H1 (cell line): ENCODE results near the gene SRSF1. TPM values are rescaled to one million over a fixed set of nuclear protein-coding genes. Genes with fewer than 3 reads are reported as not detected.

Source experiments
- CTCF ChIA-PET: fragments of 300-600 bp; sonication (Branson Sonifier 250); formaldehyde crosslinking; loops from one replicate; lab custom pipeline; 2021; ENCODE audit not compliant: partially characterized antibody; lab: Charles Lee
- POLR2A ChIA-PET: fragments of 300-600 bp; sonication (Branson Sonifier 250); formaldehyde crosslinking; loops from one replicate; lab custom pipeline; 2021; ENCODE audit warnings: inconsistent platforms; ENCODE audit not compliant: partially characterized antibody; lab: Charles Lee
- DNase-seq, 2 experiments: peaks; one replicate each; pipeline versions ENCODE4 v3.0.0 to v3.0.0-alpha.2; 2010 to 2022; ENCODE audit warnings: low spot score in 2 of 2, low read depth in 1 of 2, mixed read lengths in 1 of 2
- FAIRE-seq: peaks from 2 replicates; lab custom pipeline; 2011; peaks lifted over from hg19 to GRCh38; lab: Jason Lieb, UNC
- H2AFZ ChIP-seq: 2 replicates; pipeline ENCODE4 v1.8.1; 2012; ENCODE audit warnings: low read length, inconsistent platforms
- H2AK5ac ChIP-seq: 2 replicates; pipeline ENCODE4 v1.6.1; 2013; ENCODE audit warnings: low read depth, low read length
- H2BK120ac ChIP-seq: replicated peaks from 2 replicates; pipeline ENCODE3; 2013; ENCODE audit warnings: low read depth, low read length, inconsistent platforms
- H2BK12ac ChIP-seq: 2 replicates; pipeline ENCODE4 v1.6.1; 2013; ENCODE audit warnings: low read depth, low read length
- H2BK15ac ChIP-seq: 2 replicates; pipeline ENCODE4 v1.6.1; 2013; ENCODE audit warnings: low read length
- H2BK20ac ChIP-seq: 2 replicates; pipeline ENCODE4 v1.6.1; 2013; ENCODE audit warnings: low read length
- H2BK5ac ChIP-seq: 2 replicates; pipeline ENCODE4 v1.6.1; 2013; ENCODE audit warnings: low read depth, low read length
- H3K14ac ChIP-seq: 2 replicates; pipeline ENCODE4 v1.6.1; 2013; ENCODE audit warnings: inconsistent platforms; ENCODE audit not compliant: insufficient read length
- H3K18ac ChIP-seq: 2 replicates; pipeline ENCODE4 v1.6.1; 2013; ENCODE audit warnings: low read length; ENCODE audit errors: extremely low read depth
- H3K23ac ChIP-seq: 2 replicates; pipeline ENCODE4 v1.6.1; 2013; ENCODE audit warnings: inconsistent platforms; ENCODE audit not compliant: insufficient read length
- H3K23me2 ChIP-seq: 2 replicates; pipeline ENCODE4 v1.6.1; 2013; ENCODE audit warnings: low read depth, low read length
- H3K27ac ChIP-seq: 2 replicates; pipeline ENCODE4 v1.6.1; 2011; ENCODE audit warnings: low read depth, low read length, inconsistent platforms
- H3K27me3 ChIP-seq, 4 experiments: replicated peaks in 1 of 4; 1 replicate in 1 of 4; 2 replicates in 3 of 4; pipeline versions ENCODE4 v1.6.1 to v1.8.1; 2011 to 2013; ENCODE audit warnings: low read length in 3 of 4, mild to moderate bottlenecking in 3 of 4, inconsistent platforms in 2 of 4, mixed read lengths in 2 of 4, moderate library complexity in 1 of 4; ENCODE audit not compliant: control insufficient read depth in 3 of 4, insufficient read depth in 3 of 4; ENCODE audit errors: extremely low read depth in 1 of 4
- H3K36me3 ChIP-seq, 4 experiments: 2 replicates each; pipeline versions ENCODE4 v1.6.1 to v1.8.1; 2011 to 2013; ENCODE audit warnings: mild to moderate bottlenecking in 4 of 4, low read length in 3 of 4, moderate library complexity in 2 of 4, control low read depth in 1 of 4, inconsistent platforms in 1 of 4; ENCODE audit not compliant: insufficient read depth in 4 of 4, control insufficient read depth in 2 of 4
- H3K4ac ChIP-seq: replicated peaks from 2 replicates; pipeline ENCODE3; 2013; ENCODE audit warnings: low read length, low read depth, mixed read lengths, inconsistent platforms; ENCODE audit not compliant: insufficient read length
- H3K4me1 ChIP-seq, 4 experiments: replicated peaks in 1 of 4; 1 replicate in 1 of 4; 2 replicates in 3 of 4; pipeline versions ENCODE4 v1.6.1 to v1.8.1; 2011 to 2013; ENCODE audit warnings: low read length in 3 of 4, inconsistent platforms in 2 of 4, mixed read lengths in 1 of 4; ENCODE audit not compliant: insufficient read depth in 4 of 4, control insufficient read depth in 3 of 4
- H3K4me2 ChIP-seq, 2 experiments: 2 replicates each; pipeline versions ENCODE4 v1.6.1 to v1.8.1; 2011 to 2013; ENCODE audit warnings: low read depth in 2 of 2, low read length in 2 of 2, control low read depth in 1 of 2, inconsistent platforms in 1 of 2, mild to moderate bottlenecking in 1 of 2; ENCODE audit not compliant: insufficient read depth in 1 of 2
- H3K4me3 ChIP-seq, 4 experiments: fragments of 200-600, 300-600 bp in 1 of 4; sonication (generic), shearing (Covaris generic), sonication (Bioruptor Twin) in 1 of 4; 2 replicates each; pipeline versions ENCODE4 v1.5.1 to v1.8.1; 2011 to 2016; ENCODE audit warnings: low read length in 4 of 4, low read depth in 3 of 4, control low read depth in 2 of 4, inconsistent platforms in 2 of 4, mild to moderate bottlenecking in 2 of 4, mixed read lengths in 1 of 4, moderate library complexity in 1 of 4; ENCODE audit not compliant: insufficient read depth in 2 of 4; ENCODE audit errors: extremely low read depth in 1 of 4
- H3K56ac ChIP-seq: replicated peaks from 2 replicates; pipeline ENCODE3; 2013; ENCODE audit warnings: low read depth, mild to moderate bottlenecking, mixed read lengths, low read length, inconsistent platforms; ENCODE audit not compliant: insufficient read length
- H3K79me1 ChIP-seq: 2 replicates; pipeline ENCODE4 v1.6.1; 2013; ENCODE audit warnings: low read depth, low read length, control low read depth
- H3K79me2 ChIP-seq, 2 experiments: 2 replicates each; pipeline versions ENCODE4 v1.6.1 to v1.8.1; 2012 to 2013; ENCODE audit warnings: low read length in 2 of 2, mild to moderate bottlenecking in 2 of 2, inconsistent platforms in 1 of 2; ENCODE audit not compliant: insufficient read depth in 2 of 2, control insufficient read depth in 1 of 2
- H3K9ac ChIP-seq, 4 experiments: replicated peaks in 1 of 4; 1 replicate in 1 of 4; 2 replicates in 3 of 4; pipeline versions ENCODE4 v1.6.1 to v1.8.1; 2011 to 2013; ENCODE audit warnings: low read depth in 3 of 4, low read length in 3 of 4, control low read depth in 2 of 4, mild to moderate bottlenecking in 2 of 4, moderate library complexity in 2 of 4, inconsistent platforms in 1 of 4; ENCODE audit errors: extremely low read depth in 1 of 4
- H3K9me3 ChIP-seq, 2 experiments: 2 replicates each; pipeline versions ENCODE4 v1.6.1 to v1.8.1; 2012 to 2013; ENCODE audit warnings: mild to moderate bottlenecking in 2 of 2, moderate library complexity in 2 of 2, control low read depth in 1 of 2, inconsistent platforms in 1 of 2, low read depth in 1 of 2, low read length in 1 of 2, mixed read lengths in 1 of 2; ENCODE audit not compliant: insufficient read depth in 2 of 2
- H4K20me1 ChIP-seq, 2 experiments: replicated peaks in 1 of 2; 2 replicates each; pipeline versions ENCODE3 to v1.8.1; 2011 to 2013; ENCODE audit warnings: inconsistent platforms in 2 of 2, low read length in 2 of 2, mild to moderate bottlenecking in 1 of 2; ENCODE audit not compliant: insufficient read depth in 2 of 2, control insufficient read depth in 1 of 2
- H4K5ac ChIP-seq: 2 replicates; pipeline ENCODE4 v1.6.1; 2013; ENCODE audit warnings: low read length, low read depth, mixed read lengths, inconsistent platforms; ENCODE audit not compliant: insufficient read length
- H4K8ac ChIP-seq: 2 replicates; pipeline ENCODE4 v1.8.0; 2013; ENCODE audit warnings: mild to moderate bottlenecking, moderate library complexity, low read length, inconsistent platforms; ENCODE audit not compliant: insufficient read depth; ENCODE audit errors: extremely low read depth
- H4K91ac ChIP-seq: replicated peaks from 2 replicates; pipeline ENCODE3; 2013; ENCODE audit warnings: low read length, mixed read lengths, inconsistent platforms; ENCODE audit not compliant: insufficient read length
- CTCF ChIP-seq, 3 experiments: IDR thresholded peaks; 1 replicate in 2 of 3; 2 replicates in 1 of 3; pipeline versions ENCODE4 v1.5.1 to v1.6.1; 2011; ENCODE audit warnings: low read length in 3 of 3, mild to moderate bottlenecking in 3 of 3, inconsistent platforms in 2 of 3, low read depth in 1 of 3, moderate library complexity in 1 of 3; ENCODE audit not compliant: insufficient read depth in 1 of 3; ENCODE audit errors: control extremely low read depth in 1 of 3
- GTF2F1 ChIP-seq: IDR thresholded peaks from 2 replicates; pipeline ENCODE4 v1.6.1; 2012; ENCODE audit warnings: low read depth, low read length, improper control_type of control experiment, borderline replicate concordance
- JUND ChIP-seq: IDR thresholded peaks from 2 replicates; pipeline ENCODE4 v1.6.1; 2011; ENCODE audit warnings: mild to moderate bottlenecking, improper control_type of control experiment, low read length
- KDM4A ChIP-seq: IDR thresholded peaks from one replicate; pipeline ENCODE4 v1.7.1; 2012; ENCODE audit warnings: low read depth, mild to moderate bottlenecking, moderate library complexity, low read length, inconsistent platforms; ENCODE audit not compliant: severe bottlenecking
- PHF8 ChIP-seq: fragments of 200-600 bp; sonication (generic); conservative IDR thresholded peaks from 2 replicates; pipeline ENCODE4 v1.7.1; 2012; ENCODE audit warnings: low read depth, mild to moderate bottlenecking, inconsistent platforms, low read length, moderate library complexity
- RBBP5 ChIP-seq: IDR thresholded peaks from 2 replicates; pipeline ENCODE4 v1.7.1; 2012; ENCODE audit warnings: low read depth, mild to moderate bottlenecking, inconsistent platforms, low read length, moderate library complexity, borderline replicate concordance
- SP2 ChIP-seq: IDR thresholded peaks from 2 replicates; pipeline ENCODE4 v1.6.1; 2012; ENCODE audit warnings: mild to moderate bottlenecking, low read length, inconsistent platforms
- WGBS, 2 experiments: shearing (Covaris generic) in 1 of 2; methylation state at CpG; one replicate each; pipeline versions ENCODE4 v1.1.6 to v1.1.7; 2013 to 2015; ENCODE audit warnings: low lambda C conversion rate in 2 of 2, mixed read lengths in 2 of 2, inconsistent platforms in 1 of 2, low coverage in 1 of 2, missing lambda C conversion rate in 1 of 2; ENCODE audit not compliant: insufficient replicate concordance in 2 of 2, insufficient coverage in 1 of 2, insufficient read length in 1 of 2; ENCODE audit errors: extremely low coverage in 1 of 2, missing lambda C conversion rate in 1 of 2; 5-methylcytosine and 5-hydroxymethylcytosine counted together
- polyA plus RNA-seq, 7 experiments: library from polyadenylated mRNA; depleted of rRNA in 3 of 7; stranded (reverse) in 5 of 7; unstranded in 2 of 7; fragments of >200 nt in 5 of 7; fragments of 200-250 nt in 2 of 7; gene quantifications; 1 replicate in 5 of 7; 2 replicates in 1 of 7; 4 replicates in 1 of 7; pipeline versions ENCODE4 v1.2.1 to v1.2.3, GENCODE V29; 2011 to 2013; ENCODE audit warnings: missing spikeins in 2 of 7, mixed read lengths in 2 of 7
- total RNA-seq: library from RNA; stranded (reverse); fragmentation: NEBNext Ultra II Directional; extraction: Animal tissue kit (Norgen Biotek cat#: 25700); gene quantifications from 2 replicates; pipeline ENCODE4 v1.2.1, GENCODE V29; 2021

Gene SRSF1
- total and polyA plus RNA-seq, 2 of the 8 experiments (the other 6 are each of a cell fraction or from before 2014, with no cell fraction given) = 149 to 429 TPM

- H4K8ac ChIP-seq = peak within 1 kb of the TSS; percentile 64; the same call in 1 of the 2 replicates
- H4K20me1 ChIP-seq = no peaks in the 10 kb centered on the region
- H3K9ac ChIP-seq = peak within 1 kb of the TSS in 1 of 4 experiments; percentile 73; a peak in 2 of 7 replicates
- H3K23me2 ChIP-seq = peaks cover 8% of the 10 kb centered on the region; the same call in 1 of the 2 replicates
- H3K4me1 ChIP-seq = peaks cover 12 to 23% (median 14%) of the 10 kb centered on the region in 4 experiments
- peak within 1 kb of the TSS; percentile 58 for H3K4ac ChIP-seq
- H3K14ac ChIP-seq = no peak within 1 kb of the TSS
- H3K27me3 ChIP-seq = peaks cover 0 to 30% (median 20%) of the 10 kb centered on the region in 4 experiments; a peak in 6 of 7 replicates
- no peaks in the 10 kb centered on the region for H3K79me1 ChIP-seq
- no peaks in the 10 kb centered on the region for H3K36me3 ChIP-seq
- H2BK120ac ChIP-seq = no peak within 1 kb of the TSS
- peak within 1 kb of the TSS; percentile 27 for H3K56ac ChIP-seq
- H3K9me3 ChIP-seq = no peaks in the 10 kb centered on the region
- no peak for FAIRE-seq
- peak within 1 kb of the TSS; percentile 68 for H3K18ac ChIP-seq
- CTCF ChIA-PET = interaction anchor here (0.7 to 13.5 kb wide), 32 partner anchors 8 to 203 kb away, joined by 3 to 162 read pairs (median 6); no protein-coding TSS in a partner anchor
- H4K5ac ChIP-seq = no peak within 1 kb of the TSS
- peak within 1 kb of the TSS; percentile 88; the same call in 1 of the 2 replicates for H2BK15ac ChIP-seq
- no peak within 1 kb of the TSS for H4K91ac ChIP-seq
- 2% methylated on average over 24 of the region's 79 CpGs; no CpG with 5 or more reads in 1 of the 2 experiments for WGBS, 2 experiments
- H2AK5ac ChIP-seq = no peak within 1 kb of the TSS; the same call in 1 of the 2 replicates
- H2BK20ac ChIP-seq = no peak within 1 kb of the TSS
- peak within 1 kb of the TSS; percentile 78; the same call in 1 of the 2 replicates for H2BK5ac ChIP-seq
- H3K4me2 ChIP-seq = peak within 1 kb of the TSS; percentile 79 to 97
- no peak within 1 kb of the TSS for H2AFZ ChIP-seq
- no peak within 1 kb of the TSS for H3K27ac ChIP-seq
- H3K4me3 ChIP-seq = peak within 1 kb of the TSS; percentile 32 to 86 (median 66)
- H3K23ac ChIP-seq = no peak within 1 kb of the TSS
- H3K79me2 ChIP-seq = no peaks in the 10 kb centered on the region
- peak in 1 of 2 experiments; percentile 82 for DNase-seq
- POLR2A ChIA-PET = interaction anchor here (0.7 to 3.6 kb wide), 18 partner anchors 14 to 98 kb away, joined by 3 to 18 read pairs (median 4); partner anchors contain the start of gene SRSF1
- peak within 1 kb of the TSS; percentile 90; the same call in 1 of the 2 replicates for H2BK12ac ChIP-seq
- 0 out of 2 replicates have a peak, but pooled peaks have one; percentile 36 for TF ChIP-seq RBBP5
- TF ChIP-seq KDM4A = peak; percentile 85
- peak; percentile 16 to 63 (median 37) for TF ChIP-seq CTCF (IDR thresholded peaks at IDR 0.05; ENCODE audit: control extremely low read depth in 1 of 3, insufficient read depth in 1 of 3, low read depth in 1 of 3, low read length in 3 of 3)
- no peak for TF ChIP-seq GTF2F1
- TF ChIP-seq PHF8 = peak; percentile 37; the same call in 1 of the 2 replicates
- no peak for TF ChIP-seq JUND
- no peak for TF ChIP-seq SP2
These were observed 51.7 kb downstream of the SRSF1 start, which contains the start of gene CUEDC1 for GRCh38 chr17:57955183-57955931. CUEDC1 (minus strand) TSS chr17:57955412; CDS start chr17:57885564, 69,848 bp downstream.
